Measurements from ENCODE around the gene LRRC47.

Gene LRRC47

DNA sequence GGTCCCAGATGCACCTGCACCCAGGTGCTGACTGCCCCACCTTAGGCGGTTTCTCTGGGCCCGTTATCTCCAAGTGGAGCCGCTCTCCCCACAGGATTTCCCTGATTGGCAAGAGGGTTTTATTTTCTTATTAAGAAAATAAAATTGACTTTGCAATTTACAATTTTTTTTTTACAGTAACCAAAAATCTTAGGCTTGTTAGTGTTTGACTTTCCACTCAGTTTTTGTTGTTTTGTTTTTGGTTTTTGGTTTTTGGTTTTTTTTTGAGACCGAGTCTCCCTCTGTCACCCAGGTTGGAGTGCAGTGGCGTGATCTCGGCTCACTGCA lies 48.8 kb downstream of the LRRC47 start:
- DNase-seq (ENCODE audit: low read depth in 2 of 2) = no peak

DNA sequence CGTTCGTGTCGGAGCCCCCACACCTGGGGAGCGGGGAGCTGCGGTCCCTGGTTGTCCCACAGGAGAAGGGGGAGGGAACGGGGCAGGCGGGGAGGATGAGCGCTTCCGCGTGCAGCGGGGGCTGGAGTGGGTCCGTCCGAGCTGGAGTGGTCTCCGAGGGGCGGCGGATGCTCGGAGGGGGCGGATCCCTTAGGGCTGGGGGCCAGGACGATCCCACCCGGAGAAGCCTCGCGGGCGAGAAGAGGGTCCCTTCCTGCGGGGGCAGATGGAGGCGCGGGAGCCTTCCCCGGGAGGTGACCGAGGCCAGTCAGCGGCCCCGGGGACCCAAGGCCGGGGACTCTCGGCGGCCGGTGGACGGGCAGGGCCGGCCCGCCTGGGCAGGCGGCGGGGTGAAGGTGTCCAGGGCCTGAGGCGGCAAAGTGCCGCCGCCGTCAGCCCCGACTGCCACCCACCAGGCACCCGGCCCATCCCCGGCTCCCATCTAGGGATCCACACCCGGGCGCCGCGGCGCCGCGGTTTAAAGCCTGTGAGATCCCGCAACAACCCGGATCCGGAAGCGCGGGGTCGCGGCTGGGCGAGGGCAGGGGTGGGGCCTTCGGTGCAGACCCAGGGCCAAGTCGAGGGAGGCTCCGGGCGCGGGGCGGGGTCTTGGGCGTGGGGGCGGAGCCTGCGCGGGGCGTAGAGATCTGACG lies 49.3 kb downstream of the LRRC47 start:
- DNase-seq (ENCODE audit: low read depth in 2 of 2) = peak; percentile 87 to 89

- no peak for DNase-seq (ENCODE audit: low read depth in 2 of 2)
These were observed 49.9 kb downstream of the LRRC47 start for GRCh38 chr1:3746389-3746829.

DNA sequence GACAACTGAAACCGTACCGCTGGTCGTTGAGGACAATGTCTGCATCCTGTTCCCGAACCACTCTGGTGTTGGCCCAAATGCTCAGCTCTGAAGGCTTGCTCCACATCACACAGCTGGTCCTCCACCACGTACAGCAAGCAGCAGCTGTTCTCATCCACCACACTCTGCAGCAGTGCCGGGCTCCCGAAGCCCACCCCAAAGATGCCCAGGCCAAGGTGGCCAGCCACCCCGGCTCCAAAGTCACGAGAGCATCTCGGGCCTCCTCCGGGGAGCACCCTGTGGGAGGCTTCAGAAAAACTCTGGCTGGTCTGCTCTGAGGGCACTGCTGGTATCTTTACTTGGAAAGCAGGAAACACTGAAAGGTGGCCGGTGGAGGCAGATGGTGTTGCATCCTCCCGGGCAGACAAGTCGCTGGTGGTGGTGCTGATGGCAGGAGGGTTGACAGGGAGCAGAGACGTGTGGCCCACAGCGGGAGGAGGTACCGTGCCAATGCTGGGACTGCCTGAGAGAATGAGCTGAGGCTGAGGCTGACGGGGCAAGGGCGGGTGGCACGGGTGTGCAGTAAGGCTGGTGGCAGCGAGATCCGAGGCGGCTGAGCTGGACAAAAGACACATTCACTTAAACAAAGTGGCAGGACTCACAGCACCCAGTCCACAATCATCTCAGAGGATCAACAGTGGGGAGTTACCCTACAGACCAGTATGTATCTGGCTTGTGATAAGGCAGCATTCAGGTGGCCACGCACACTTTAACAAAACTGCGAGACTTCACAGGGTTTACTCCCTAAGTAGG lies 50.5 kb downstream of the LRRC47 start:
- no peak for DNase-seq (ENCODE audit: low read depth in 2 of 2)

DNA sequence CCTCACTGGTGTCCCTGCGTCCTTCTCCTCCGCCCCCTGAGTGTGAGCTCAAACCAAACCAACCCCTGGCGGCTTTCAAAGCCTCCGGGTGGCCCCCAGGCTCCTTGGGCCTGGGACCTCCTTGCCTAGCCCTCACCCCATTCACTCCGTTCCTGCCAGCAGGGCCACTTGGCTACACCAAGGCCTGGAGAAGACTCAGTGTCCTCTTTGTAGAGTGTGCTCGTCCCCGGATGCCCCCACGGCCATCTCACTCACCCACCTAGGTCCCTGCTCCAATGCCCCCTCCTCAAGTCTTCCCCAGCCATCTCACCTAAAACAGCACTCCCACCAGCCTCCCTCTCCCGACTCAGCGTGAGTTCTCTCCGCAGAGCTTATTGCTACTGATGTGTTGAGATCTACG lies 51.2 kb downstream of the LRRC47 start:
- DNase-seq (ENCODE audit: low read depth in 2 of 2) = no peak

GRCh38 chr1:3744646-3745045 lies 51.7 kb downstream of the LRRC47 start:
- no peak for DNase-seq (ENCODE audit: low read depth in 2 of 2)

DNA sequence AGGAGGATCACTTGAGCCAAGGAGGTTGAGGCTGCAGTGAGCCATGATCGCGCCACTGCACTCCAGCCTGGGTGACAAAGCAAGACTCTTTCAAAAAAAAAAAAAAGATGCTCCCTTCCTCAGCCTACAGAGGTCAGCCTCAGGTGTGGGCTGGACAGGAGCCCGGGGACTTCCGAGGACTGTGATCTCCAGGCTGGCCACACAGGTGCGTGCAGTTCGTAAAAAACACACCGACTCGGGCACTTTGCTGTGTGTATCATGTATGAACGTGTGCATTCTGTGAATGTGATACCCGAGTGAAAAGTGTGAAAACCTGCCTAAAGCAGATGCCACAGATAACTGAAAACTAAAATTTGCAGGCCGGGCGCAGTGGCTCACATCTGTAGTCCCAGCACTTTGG lies 52.5 kb downstream of the LRRC47 start:
- DNase-seq (ENCODE audit: low read depth in 2 of 2) = no peak

DNA sequence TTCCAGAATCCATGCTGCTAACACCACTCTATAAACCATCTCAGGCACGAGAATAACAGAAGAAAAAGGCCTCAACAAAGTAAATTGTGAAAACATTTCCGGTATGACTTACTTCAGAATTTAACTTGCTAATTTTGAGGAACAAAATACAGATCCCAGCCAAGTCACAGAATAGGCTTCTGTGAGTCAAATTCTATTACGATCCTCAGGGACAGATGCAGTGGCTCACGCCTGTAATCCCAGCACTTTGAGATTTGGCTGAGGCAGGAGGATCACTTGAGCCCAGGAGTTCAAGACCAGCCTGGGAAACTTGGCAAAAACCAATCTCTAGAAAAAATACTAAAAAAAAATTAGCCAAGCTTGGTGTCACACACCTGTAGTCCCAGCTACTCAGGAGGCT lies 52.9 kb downstream of the LRRC47 start:
- DNase-seq (ENCODE audit: low read depth in 2 of 2) = no peak

DNA sequence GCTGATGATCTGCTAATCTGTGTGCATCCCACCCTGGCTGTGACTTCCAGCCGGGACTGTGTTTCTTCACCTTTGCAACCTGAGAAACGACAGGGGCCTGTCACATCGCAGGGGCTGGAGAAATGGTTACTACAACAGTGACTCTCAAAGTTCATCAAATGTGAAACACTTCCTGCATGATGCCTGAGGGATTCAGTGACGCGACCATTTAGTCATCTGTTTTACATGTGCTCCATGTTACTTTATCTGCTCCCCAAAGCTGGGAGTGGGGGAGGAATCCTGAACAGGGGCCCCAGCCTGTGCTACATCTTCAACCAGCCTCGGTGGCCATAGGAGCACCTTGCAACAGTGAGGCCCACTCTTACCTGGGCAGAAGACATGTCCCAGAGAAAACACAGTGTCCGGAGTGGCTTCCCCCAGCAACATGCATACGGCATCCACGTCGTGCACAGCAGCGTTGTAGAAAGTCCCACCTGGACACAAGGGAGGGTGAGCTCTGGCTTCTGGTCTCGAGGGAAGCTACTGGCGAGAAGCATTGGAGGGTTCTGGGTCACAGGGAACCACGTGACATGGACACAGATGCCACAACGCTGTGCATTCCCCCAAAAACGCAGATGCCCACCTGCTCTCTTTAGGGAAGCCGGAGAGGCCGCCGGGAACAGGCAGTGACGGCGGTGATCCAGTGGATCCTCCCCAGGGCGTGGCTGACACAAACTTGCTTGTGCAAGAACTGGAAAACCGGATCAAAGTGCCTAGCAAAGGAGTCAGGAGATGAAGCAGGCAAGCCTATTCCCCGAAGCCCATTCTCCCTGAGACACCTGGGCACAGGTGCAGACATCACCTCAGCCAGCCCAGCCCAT lies 53.6 kb downstream of the LRRC47 start:
- no peak for DNase-seq (ENCODE audit: low read depth in 2 of 2)

DNA sequence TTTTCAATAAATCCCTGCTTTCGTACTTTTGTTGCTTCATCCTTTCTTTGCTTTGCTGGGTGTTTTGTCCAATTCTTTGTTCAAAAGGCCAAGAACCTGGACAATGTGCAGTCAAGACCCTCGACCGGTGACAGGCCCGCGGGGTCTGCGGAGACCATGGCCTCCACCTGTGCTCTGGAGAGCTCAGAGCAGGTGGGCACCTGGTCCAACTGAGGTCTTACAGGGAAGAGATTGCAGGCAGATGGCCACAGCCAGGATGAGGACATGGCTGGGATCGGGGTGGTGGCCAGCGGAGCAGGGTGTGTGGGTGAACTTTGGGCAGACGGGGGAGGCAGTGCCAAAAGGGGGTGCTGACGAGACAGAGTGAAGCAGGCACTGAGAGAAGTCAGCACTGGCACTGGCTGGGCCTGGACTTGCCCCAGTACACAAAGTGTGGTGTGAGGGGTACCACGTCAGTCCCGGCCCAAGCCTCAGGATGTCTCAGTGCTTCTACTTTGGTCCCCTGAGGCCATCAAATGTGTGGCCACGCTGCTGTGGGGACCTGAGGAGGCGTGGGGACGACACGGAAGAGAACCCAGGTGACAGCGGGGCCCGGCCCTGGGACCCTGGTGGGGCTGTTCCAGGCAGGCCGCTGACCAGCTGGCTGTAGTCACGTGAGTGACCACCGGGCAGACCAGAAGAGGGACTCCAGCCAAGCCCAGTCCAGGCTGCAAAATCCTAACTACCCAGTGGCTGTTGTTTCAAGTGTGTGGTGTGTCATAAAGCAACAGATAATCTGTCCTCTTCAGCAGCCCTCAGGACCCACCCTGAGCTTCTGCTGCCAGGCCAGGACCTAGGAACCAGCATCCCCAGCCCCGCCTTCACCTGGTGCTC lies 54.5 kb downstream of the LRRC47 start:
- DNase-seq (ENCODE audit: low read depth in 2 of 2) = no peak

DNA sequence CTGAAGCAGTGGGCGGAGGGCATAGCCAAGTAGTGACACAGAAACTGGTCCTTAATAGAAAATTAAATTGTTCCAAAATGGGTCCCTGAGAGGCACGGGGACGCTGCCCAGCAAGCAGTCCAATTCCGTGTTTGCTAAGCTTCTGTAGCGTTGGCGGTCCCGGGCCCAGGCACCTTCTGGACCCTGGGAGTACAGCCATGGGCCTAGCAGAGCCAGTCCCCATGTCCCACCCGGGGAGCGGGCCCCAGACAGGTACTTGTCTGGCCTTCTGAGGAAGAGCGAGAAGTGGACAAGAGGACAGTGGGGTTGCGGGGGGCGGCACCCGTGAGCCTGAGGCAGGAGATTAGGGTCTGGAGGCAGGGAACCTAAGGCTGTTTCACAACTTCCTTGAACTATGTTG lies 55.5 kb downstream of the LRRC47 start:
- DNase-seq (ENCODE audit: low read depth in 2 of 2) = no peak

DNA sequence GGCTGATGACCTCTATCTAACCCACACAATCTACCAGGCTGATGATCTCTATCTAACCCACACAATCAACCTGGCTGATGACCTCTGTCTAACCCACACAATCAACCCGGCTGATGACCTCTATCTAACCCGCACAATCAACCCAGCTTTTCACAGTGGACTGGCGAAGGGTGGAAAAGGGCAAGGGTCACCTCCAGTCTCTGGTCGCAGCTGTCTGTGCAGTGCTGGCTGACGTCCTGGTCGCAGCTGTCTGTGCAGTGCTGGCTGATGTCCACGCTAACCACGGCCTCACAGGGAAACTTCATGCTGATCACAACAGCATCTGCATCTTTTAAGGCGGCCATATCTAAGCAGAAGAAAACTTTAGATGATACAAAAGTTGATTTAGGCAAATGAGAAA lies 56.3 kb downstream of the LRRC47 start:
- DNase-seq (ENCODE audit: low read depth in 2 of 2) = no peak

- DNase-seq (ENCODE audit: low read depth in 2 of 2) = no peak
These were observed 57.4 kb downstream of the LRRC47 start for GRCh38 chr1:3738943-3739342.

DNA sequence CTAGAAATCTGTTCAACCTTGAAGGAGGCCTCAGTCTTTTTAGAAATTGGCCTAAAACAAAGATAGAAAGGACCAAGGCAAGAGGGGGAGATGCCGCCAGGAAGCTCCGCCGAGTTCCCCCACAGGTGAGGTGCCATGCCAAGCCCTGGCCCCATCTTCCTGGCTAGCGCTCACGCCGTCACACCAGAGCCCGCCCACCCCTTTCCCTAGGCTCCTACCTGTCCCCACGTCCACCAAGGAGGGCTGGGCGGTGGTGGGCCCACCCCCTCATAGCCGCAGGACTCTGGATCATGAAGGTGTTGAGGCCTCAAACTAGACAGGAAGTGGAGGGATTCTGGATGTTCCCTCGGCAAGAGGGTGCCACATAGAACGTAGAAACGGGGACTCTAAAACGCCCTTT lies 59.6 kb downstream of the LRRC47 start:
- no peak for DNase-seq (ENCODE audit: low read depth in 2 of 2)

- DNase-seq (ENCODE audit: low read depth in 2 of 2) = no peak
These were observed 60.2 kb downstream of the LRRC47 start for GRCh38 chr1:3736131-3736561.

GRCh38 chr1:3735688-3736087 lies 60.6 kb downstream of the LRRC47 start:
- DNase-seq (ENCODE audit: low read depth in 2 of 2) = no peak

DNA sequence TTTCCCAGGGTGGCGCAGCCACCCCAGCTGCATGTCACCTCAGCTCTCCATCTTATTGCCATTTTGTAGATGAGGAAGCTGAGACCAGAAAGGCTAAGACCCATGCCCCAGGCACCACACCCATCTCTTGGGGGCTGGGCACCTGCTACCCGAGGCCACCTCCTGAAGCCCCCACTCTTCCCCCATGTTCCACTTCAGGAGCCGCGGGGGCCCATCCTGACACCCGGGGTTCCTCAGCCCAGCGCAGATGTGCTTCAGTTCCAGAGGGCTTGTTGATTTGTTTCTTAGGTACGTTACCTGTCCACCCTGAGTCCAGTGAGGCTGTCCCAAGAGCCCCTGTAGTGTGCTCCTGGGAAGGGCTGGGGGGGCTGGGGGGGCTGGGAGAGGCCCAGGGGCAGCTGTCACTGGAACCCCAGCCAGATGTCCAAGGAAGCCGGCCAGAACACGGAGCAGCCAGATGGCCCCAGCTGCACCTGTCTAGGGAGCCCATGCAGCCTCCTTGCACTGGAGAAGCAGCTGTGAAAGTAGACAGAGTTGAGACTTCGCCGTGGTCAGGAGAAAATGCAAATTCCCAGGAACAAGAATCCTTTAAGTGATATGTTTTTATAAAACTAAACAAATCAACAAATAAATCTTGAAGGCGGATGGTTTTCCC lies 61.1 kb downstream of the LRRC47 start:
- DNase-seq (ENCODE audit: low read depth in 2 of 2) = no peak

- DNase-seq (ENCODE audit: low read depth in 2 of 2) = no peak
These were observed 61.7 kb downstream of the LRRC47 start for GRCh38 chr1:3734602-3735001.

- no peak for DNase-seq (ENCODE audit: low read depth in 2 of 2)
These were observed 62.3 kb downstream of the LRRC47 start for GRCh38 chr1:3733883-3734589.

- DNase-seq (ENCODE audit: low read depth in 2 of 2) = no peak
These were observed 63.0 kb downstream of the LRRC47 start for GRCh38 chr1:3733094-3733882.
